ENCODE measurements around the gene EIF1AX. TPM values are rescaled to one million over a fixed set of nuclear protein-coding genes. Genes with fewer than 3 reads are reported as not detected.
"Not testable (repeated sequence)": the region's sequence is repeated elsewhere in the genome, so short reads cannot be mapped to it uniquely, and the experiment has no call there.

EIF1AX gene
- total and polyA plus RNA-seq, 9 donors, result 52.8 to 151 (median 111) TPM

GRCh38 chrX:20132666-20133065, 9.0 kb downstream of the EIF1AX start:
- DNase-seq, result no peak
- Histone ChIP-seq H3K36me3 (no peaks in the 10 kb centered on the region), H3K4me1 (ENCODE audit: insufficient read depth) (peaks cover 1% of the 10 kb centered on the region), H3K27ac (no peak overlapping the region), H3K9me3 (no peaks in the 10 kb centered on the region), H3K27me3 (no peaks in the 10 kb centered on the region), H3K4me3 (no peak overlapping the region)
- 87 to 89% (median 88%) methylated on average over 1 of the region's 1 CpG for WGBS, 3 donors
- no peak for TF ChIP-seq EP300 (IDR thresholded peaks at IDR 0.05)
- no peak for TF ChIP-seq CTCF (IDR thresholded peaks at IDR 0.05)
- no peak for TF ChIP-seq POLR2A (IDR thresholded peaks at IDR 0.05)
- intact Hi-C loops (cut with DNase I), result no loop called here

GRCh38 chrX:20130357-20130756, 11.3 kb downstream of the EIF1AX start:
- DNase-seq, result no peak
- Histone ChIP-seq H3K4me3 (no peak overlapping the region), H3K27ac (no peak overlapping the region), H3K9me3 (no peaks in the 10 kb centered on the region), H3K27me3 (no peaks in the 10 kb centered on the region), H3K36me3 (no peaks in the 10 kb centered on the region), H3K4me1 (ENCODE audit: insufficient read depth) (no peaks in the 10 kb centered on the region)
- intact Hi-C loops (cut with DNase I), result no loop called here
- TF ChIP-seq EP300 (IDR thresholded peaks at IDR 0.05) (no peak), CTCF (IDR thresholded peaks at IDR 0.05) (no peak), POLR2A (IDR thresholded peaks at IDR 0.05) (no peak)
- 93 to 95% (median 94%) methylated on average over 1 of the region's 1 CpG for WGBS, 3 donors

GRCh38 chrX:20129547-20129946, 12.1 kb downstream of the EIF1AX start:
- DNase-seq, result no peak
- H3K36me3 ChIP-seq, result no peaks in the 10 kb centered on the region
- H3K4me1 ChIP-seq (ENCODE audit: insufficient read depth), result no peaks in the 10 kb centered on the region
- H3K4me3 ChIP-seq, result no peak overlapping the region
- H3K27ac ChIP-seq, result no peak overlapping the region
- TF ChIP-seq POLR2A (IDR thresholded peaks at IDR 0.05) (no peak), CTCF (IDR thresholded peaks at IDR 0.05) (no peak), EP300 (IDR thresholded peaks at IDR 0.05) (no peak)
- no peaks in the 10 kb centered on the region for H3K9me3 ChIP-seq
- 82 to 89% (median 84%) methylated on average over 1 of the region's 1 CpG for WGBS, 3 donors
- no peaks in the 10 kb centered on the region for H3K27me3 ChIP-seq
- intact Hi-C loops (cut with DNase I), result no loop called here

GRCh38 chrX:20128670-20129069, 13.0 kb downstream of the EIF1AX start:
- intact Hi-C loops (cut with DNase I), result no loop called here
- 54 to 56% (median 55%) methylated on average over 4 of the region's 4 CpGs for WGBS, 3 donors
- DNase-seq, result peak in 2 of 5 donors; percentile 26 to 30
- Histone ChIP-seq H3K4me3 (no peak overlapping the region), H3K4me1 (ENCODE audit: insufficient read depth) (no peaks in the 10 kb centered on the region), H3K36me3 (no peaks in the 10 kb centered on the region), H3K9me3 (no peaks in the 10 kb centered on the region), H3K27ac (no peak overlapping the region), H3K27me3 (no peaks in the 10 kb centered on the region)
- TF ChIP-seq EP300 (IDR thresholded peaks at IDR 0.05), result no peak
- no peak for TF ChIP-seq CTCF (IDR thresholded peaks at IDR 0.05)
- no peak for TF ChIP-seq POLR2A (IDR thresholded peaks at IDR 0.05)

- H3K36me3 ChIP-seq; H3K9me3 ChIP-seq; DNase-seq; H3K27me3 ChIP-seq; H3K4me1 ChIP-seq (ENCODE audit: insufficient read depth); H3K4me3 ChIP-seq; H3K27ac ChIP-seq; intact Hi-C loops (cut with DNase I): not testable (repeated sequence)
- 0 to 5% (median 4%) methylated on average over 3 of the region's 3 CpGs for WGBS, 3 donors
These were observed 14.2 kb downstream of the EIF1AX start for GRCh38 chrX:20127440-20127839.

GRCh38 chrX:20126833-20127232, 14.8 kb downstream of the EIF1AX start:
- H3K27me3 ChIP-seq; H3K9me3 ChIP-seq; H3K27ac ChIP-seq; intact Hi-C loops (cut with DNase I); H3K36me3 ChIP-seq; H3K4me1 ChIP-seq (ENCODE audit: insufficient read depth); H3K4me3 ChIP-seq; DNase-seq: not testable (repeated sequence)
- 58 to 74% (median 60%) methylated on average over 1 of the region's 1 CpG for WGBS, 3 donors
